SK-N-MC (cell line): ENCODE measurements around the gene PIP4K2C.

Experiments
- EZH2 ChIP-seq: fragments of 200-600 bp; sonication (generic); IDR thresholded peaks from one replicate; pipeline ENCODE4 v1.6.1; 2017; ENCODE audit warnings: antibody characterized with exemption
- POLR2AphosphoS5 ChIP-seq: IDR thresholded peaks from 2 replicates; pipeline ENCODE4 v1.6.1; 2012; ENCODE audit warnings: mild to moderate bottlenecking, low read depth, low read length, borderline replicate concordance

- no peak for TF ChIP-seq EZH2
- TF ChIP-seq POLR2AphosphoS5 = no peak
Measured at GRCh38 chr12:57574795-57575194, 16.2 kb upstream of the PIP4K2C start.
